HG03095 (cell line): Measurements from ENCODE around the gene AGL.
"Not testable (repeated sequence)": the region's sequence is repeated elsewhere in the genome, so short reads cannot be mapped to it uniquely, and the experiment has no call there.

Experiments
- ATAC-seq: cut with Tn5 transposase; IDR thresholded peaks from one replicate; pipeline ENCODE4 v1.9.1; 2021; ENCODE audit warnings: moderate library complexity; ENCODE audit not compliant: unreplicated experiment

Gene AGL

GRCh38 chr1:99935534-99935933 is 85.4 kb downstream of the AGL start:
- no peak for ATAC-seq

- no peak for ATAC-seq
Observed at GRCh38 chr1:99936071-99936470, 85.9 kb downstream of the AGL start.

GRCh38 chr1:99942723-99943122 is 92.6 kb downstream of the AGL start:
- ATAC-seq, result no peak

- no peak for ATAC-seq
Observed at GRCh38 chr1:99943223-99943794, 93.1 kb downstream of the AGL start.

- no peak for ATAC-seq
Observed at GRCh38 chr1:99944192-99944591, 94.0 kb downstream of the AGL start.

GRCh38 chr1:99945174-99945573 is 95.0 kb downstream of the AGL start:
- no peak for ATAC-seq

- ATAC-seq, result no peak
Observed at GRCh38 chr1:99950486-99950885, 100.3 kb downstream of the AGL start.

- ATAC-seq, result no peak
Observed at GRCh38 chr1:99952522-99952921, 102.4 kb downstream of the AGL start.

- no peak for ATAC-seq
Observed at GRCh38 chr1:99955375-99955774, 105.2 kb downstream of the AGL start.

- no peak for ATAC-seq
Observed at GRCh38 chr1:99956755-99957154, 106.6 kb downstream of the AGL start.

GRCh38 chr1:99957818-99958217 is 107.7 kb downstream of the AGL start:
- ATAC-seq, result no peak

GRCh38 chr1:99959189-99959705 is 109.1 kb downstream of the AGL start:
- not testable (repeated sequence) for ATAC-seq

- not testable (repeated sequence) for ATAC-seq
Observed at GRCh38 chr1:99960260-99960659, 110.1 kb downstream of the AGL start.

- ATAC-seq, result no peak
Observed at GRCh38 chr1:99963041-99963795, 113.1 kb downstream of the AGL start.

GRCh38 chr1:99964806-99965205 is 114.6 kb downstream of the AGL start:
- ATAC-seq, result no peak

- ATAC-seq, result no peak
Observed at GRCh38 chr1:99965646-99966375, 115.7 kb downstream of the AGL start.

- ATAC-seq, result no peak
Observed at GRCh38 chr1:99968214-99968613, 118.1 kb downstream of the AGL start.

GRCh38 chr1:99969260-99969728 is 119.1 kb downstream of the AGL start:
- ATAC-seq, result peak; percentile 1

GRCh38 chr1:99969729-99970621 is 119.8 kb downstream of the AGL start, which contains the start of gene SLC35A3:
Gene SLC35A3 (plus strand): TSS chr1:99969996. CDS start chr1:99993555, 23,559 bp downstream.
- peak; percentile 86 for ATAC-seq

- ATAC-seq, result no peak
Observed at GRCh38 chr1:99970713-99971255, 120.6 kb downstream of the AGL start.
